GM03348 (cell line): ENCODE data around the gene UBE2C.
A peak's percentile ranks its signal among the peaks of the same experiment; 100 is the strongest.
"Not testable (repeated sequence)": the region's sequence is repeated elsewhere in the genome, so short reads cannot be mapped to it uniquely, and the experiment has no call there.

Experiments
- DNase-seq: peaks from one replicate; pipeline ENCODE4 v3.0.0; 2012; ENCODE audit warnings: low spot score

Gene UBE2C

DNA sequence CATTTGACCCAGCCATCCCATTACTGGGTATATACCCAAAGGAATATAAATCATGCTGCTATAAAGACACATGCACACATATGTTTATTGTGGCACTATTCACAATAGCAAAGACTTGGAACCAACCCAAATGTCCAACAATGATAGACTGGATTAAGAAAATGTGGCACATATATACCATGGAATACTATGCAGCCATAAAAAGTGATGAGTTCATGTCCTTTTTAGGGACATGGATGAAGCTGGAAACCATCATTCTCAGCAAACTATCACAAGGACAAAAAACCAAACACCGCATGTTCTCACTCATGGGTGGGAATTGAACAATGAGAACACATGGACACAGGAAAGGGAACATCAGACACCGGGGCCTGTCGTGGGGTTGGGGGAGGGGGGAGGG lies 14.5 kb upstream of the UBE2C start:
- not testable (repeated sequence) for DNase-seq

DNA sequence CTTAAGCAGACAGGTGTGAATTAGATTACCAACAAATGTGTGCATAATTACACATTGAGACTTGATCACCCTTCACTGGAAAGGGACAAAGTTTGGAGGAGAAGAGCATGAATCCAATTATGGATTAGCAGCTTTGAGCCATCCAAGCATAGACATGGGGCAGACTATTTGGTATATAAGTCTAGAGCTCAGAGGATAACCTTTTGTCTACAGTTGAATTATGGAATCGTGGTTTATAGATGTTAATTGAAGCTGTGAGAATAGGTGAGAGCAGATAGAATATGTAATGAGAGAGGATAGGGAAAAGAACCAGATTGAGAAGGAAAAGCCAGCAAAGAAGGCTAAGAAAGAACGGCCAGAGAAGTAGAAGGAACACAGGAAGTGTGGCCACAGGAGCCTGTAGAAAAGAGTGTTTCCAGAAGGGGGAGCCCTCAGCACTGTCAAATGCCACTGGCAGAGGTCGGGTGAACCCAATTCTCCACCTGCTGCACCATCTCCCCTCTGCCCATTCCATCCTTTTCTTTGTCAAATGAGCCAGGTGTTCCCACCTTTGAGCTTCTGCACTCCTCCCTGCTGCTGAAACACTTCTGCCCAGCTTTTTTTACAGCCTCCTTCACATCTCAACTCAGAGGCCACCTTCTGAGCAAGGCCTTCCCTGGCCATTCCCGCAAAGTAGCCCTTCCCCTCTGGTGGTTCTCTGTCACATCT lies 13.4 kb upstream of the UBE2C start:
- DNase-seq = peak; percentile 71

DNA sequence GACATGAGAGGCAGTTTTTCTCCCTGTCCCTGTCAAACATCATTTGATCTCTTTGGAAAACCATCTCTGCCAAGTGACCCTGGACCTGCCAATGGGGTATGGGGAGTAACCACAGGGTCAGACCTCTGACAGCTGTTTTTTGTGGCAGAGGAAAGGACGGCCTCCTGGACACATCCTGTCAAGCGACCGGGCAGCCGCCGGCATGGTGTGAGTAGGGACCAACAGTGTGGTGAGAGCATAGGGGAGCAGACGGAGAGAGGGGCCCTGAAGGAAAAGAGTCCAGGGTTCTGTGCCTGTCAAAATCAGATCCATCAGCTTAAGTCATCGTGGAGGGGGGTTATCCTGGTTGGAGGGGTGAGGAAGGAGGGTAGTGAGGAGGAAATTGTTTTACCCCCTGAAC lies 10.6 kb upstream of the UBE2C start:
- DNase-seq = no peak

DNA sequence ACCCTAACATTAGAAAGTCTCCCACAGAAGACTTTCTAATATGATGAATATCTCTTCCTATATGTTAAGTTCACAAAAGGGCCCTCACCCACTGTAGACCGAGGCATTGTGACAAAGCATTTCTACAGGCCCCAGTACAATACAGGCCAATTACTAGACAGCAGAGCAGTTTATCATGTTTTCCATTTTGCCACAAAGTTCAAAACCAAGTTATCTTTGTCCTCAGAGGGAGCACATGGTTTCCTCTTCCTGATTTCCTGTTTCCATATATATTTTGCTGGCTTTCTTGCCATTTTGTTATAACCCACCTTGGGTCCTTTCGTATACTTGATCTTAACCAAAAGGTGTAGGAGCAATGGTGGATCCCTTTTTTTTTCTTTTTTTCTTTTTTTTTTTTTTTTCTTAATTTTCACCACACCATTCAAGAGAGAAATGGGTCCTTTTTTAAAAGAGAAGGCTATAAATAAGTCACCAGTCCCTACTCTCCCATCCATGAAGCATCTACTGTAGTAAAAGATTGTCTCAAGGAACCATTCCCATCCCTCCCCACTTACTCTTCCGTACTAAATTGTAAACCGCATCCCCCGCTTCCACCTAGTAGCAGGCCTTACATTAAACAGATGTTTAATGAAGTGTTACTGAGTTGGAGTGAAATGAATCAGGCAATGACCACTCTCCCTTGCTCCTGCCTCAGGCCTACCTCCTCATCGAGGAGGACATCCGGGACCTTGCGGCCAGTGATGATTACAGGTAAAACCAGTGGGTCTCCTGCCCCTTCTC lies 2.1 kb upstream of the UBE2C start:
- DNase-seq = no peak

DNA sequence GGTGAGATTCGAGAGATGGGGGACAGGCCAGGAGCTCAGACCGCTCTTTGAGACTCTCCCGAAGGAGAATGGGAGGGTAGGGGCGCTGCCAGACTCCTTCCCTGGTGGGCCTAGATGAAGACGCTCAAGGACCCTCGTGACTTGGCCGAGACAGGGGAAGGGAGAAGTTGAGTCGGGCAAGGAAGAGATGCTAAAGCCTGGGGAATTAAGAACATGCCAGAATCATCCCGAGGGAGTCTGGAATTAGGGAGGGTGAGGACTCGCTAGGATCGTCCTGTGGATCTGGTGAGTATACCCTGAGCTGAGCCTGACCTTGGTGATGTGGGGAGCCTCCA lies 529 bp downstream of the UBE2C start:
- no peak for DNase-seq

DNA sequence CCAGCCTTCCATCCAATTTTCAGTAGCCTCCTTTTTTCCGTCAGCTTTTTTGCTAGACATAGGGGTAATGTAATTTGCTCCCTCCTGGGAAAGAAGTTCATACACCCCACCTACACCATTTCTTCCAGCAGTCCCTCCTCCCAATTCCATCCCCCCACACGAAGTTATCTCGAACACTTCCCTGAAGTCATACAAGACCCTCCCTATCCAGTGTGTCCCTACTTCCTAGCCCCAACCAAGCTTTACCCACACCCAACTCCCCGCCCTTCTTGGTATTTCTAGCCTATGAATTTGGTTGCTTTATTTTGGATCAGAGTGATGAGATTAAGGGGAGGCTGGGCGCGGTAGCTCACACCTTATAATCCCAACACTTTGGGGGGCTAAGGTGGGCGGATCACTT lies 1.0 kb downstream of the UBE2C start:
- no peak for DNase-seq

DNA sequence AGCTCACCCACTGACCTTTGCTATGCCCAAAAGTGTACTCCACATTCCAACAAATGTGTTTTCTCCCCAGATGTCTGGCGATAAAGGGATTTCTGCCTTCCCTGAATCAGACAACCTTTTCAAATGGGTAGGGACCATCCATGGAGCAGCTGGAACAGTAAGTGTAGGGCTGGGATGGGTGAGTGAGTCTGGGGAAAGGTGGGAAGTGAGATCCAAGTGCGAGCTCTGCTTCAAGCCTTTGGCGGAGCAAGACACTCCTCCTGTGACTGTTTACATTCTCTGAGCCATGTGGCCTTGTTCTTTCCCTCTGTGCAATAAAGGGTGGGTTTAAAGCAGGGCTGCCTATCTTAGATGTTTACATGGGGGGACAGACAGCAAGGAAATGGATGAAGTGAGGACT lies 1.9 kb downstream of the UBE2C start:
- DNase-seq = no peak

DNA sequence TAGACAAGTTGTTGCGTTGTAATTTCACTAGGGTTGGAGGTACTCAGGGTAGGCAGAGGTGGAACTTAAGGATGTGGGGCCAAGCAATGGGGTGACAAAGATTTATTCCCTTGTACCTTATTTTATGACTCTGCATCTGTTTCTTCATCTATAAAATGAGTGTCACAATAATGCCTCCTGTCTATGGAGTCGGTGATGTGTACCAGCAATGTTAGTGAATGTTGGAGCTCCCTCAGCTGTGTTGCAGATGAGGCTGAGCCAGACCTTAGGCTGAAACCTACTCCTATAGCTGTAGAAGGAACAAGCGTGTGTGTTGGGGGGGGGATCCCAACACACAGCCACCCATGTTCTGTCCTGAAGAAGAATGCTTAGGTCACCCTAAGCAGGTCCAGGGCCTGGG lies 4.5 kb downstream of the UBE2C start:
- DNase-seq = no peak

DNA sequence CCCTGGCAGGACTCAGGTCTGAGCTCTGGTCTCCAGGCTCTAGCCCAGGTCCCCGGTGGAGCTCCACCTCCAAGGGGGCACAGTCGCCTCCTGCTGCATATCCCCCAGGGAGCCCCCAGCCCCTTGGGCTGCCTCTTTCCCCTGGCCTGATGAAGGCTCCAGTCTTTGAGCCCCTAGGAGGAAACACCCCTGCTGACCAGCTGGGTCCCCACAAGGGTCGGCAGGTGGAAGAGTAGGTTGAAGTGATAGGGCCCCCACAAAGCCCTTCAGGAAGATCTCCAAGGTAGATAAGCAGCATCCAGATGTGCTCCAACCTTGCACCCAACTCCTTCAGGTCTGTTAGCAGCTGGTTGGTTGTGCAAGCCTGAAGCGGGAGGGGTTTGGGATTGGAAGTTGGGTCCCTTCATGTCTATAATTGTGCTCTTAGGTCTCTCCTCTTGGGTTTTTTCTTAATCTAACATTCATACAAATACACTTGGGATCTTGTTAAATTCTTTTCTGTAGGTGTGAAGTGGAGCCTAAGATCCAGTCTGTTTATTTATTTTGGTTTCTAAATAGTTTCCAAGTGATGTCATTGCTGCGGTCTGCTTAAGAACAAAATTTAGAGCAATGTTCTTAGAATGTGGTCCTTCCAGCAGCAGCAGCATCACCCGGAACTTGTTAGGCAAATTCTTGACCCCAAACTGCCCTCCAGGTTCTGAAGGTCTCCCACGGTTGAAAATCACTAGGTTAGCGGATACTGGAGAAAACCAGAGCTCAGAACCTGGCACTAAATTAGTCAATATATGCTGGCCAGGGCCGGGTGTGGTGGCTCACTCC lies 5.1 kb downstream of the UBE2C start:
- DNase-seq = peak; percentile 63

DNA sequence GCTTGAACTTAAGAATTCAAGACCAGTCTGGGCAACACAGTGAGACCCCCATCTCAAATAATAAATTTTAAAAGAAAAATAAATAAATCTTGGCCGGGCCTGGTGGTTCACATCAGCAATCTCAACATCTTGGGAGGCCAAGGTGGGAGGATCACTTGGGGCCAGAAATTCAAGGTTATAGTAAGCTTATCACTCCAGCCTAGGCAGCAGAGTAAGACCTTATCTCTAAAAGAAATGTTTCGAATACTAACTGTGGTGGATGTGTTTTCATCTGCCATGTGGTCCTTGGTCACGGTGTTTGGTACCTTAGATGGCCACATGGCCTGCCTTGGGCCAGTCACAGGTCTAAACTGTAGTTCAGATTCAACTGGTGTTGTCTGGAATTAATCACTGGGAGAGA lies 5.8 kb downstream of the UBE2C start:
- no peak for DNase-seq

DNA sequence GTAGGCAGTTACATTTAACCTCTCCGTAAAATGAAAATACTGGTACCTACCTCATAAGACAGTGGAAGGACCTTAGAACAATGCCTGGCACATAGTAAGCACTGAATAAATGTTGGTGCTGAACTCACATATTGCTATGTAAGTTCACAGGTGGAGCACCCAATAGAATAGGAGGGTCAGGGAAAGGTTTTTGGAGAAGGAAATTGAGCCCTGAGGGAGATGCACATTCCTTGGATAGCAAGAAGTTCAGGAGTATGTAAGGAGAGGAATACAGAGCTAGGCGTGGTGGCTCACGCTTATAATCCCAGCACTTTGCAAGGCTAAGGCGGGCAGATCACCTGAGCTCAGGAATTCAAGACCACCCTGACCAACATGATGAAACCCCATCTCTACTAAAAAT lies 7.0 kb downstream of the UBE2C start:
- no peak for DNase-seq

DNA sequence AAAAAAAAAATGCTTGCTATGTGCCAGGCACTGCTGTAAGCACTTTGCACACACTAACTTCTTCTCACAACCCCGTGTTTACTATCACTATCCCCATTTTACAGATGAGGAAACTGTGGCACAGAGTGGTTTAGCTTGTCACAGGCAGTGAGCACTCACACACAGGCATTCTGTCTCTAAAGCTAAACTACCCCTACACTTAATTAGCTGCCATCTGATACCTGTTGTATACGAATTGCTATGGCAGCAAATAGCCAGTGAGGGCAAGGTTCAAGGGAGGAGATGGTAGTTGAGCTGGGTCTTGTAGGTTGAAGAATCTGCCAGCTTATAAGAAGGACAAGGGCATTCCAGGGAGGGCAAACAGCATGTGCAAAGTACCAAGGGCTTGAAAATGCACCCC lies 9.5 kb downstream of the UBE2C start:
- no peak for DNase-seq

DNA sequence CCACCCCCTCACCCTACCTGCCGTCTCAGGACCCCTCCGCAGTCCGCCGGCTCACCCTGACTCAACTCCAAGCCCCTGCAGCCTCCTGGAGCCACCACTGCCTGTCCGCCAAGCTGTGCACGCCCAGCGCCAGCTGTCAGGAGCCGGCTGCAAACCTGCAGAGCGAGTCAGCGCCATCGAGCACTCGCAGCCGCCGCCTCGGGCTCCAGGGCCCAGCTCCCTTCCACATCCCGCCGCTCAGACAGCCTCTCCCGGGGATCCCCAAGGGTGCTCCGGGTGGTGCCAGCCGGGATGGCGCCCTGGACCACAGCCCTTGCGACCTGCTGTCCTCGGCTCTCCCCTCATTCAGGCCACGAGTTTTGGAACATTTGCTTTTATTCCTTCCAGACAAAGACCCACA lies 10.4 kb downstream of the UBE2C start:
- peak; percentile 54 for DNase-seq

DNA sequence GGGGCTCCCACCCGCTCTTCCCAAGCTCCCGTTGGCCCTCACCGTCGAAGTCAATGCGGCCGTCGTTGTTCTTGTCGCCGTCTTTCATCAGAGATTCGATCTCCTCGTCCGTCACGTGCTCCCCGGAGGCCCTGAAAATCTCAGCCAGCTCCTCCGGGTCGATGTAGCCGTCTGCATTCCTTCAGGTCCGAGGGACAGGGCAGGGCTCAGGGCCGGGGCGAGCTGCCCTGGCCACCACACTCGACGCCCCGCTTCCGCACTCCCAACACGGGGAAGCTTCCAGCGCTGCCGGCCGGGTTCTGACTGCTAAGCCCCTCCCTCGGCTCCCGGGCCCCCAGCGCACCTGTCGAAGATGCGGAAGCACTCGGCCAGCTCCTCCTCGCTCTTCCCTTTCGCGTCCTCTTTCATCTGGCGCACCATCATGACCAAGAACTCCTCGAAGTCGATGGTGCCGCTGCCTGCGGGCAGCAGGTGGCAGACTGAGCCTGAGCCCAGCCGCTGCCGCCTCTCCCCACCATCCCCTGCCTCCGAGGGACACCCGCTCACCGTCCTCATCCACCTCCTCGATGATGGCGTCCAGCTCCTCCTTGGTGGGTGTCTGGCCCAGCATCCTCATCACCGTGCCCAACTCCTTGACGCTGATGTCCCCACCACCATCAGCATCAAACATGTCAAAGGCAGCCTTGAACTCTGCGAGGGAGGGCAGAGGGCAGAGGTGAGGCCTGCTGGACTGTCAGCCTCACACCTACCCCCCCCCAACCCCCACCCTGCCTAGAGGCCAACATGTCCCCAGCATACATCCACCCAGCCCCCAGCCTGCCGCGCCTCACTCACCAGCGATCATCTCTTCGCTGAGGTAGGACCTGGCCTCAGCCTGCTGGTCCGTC lies 11.7 kb downstream of the UBE2C start:
- peak; percentile 50 for DNase-seq

DNA sequence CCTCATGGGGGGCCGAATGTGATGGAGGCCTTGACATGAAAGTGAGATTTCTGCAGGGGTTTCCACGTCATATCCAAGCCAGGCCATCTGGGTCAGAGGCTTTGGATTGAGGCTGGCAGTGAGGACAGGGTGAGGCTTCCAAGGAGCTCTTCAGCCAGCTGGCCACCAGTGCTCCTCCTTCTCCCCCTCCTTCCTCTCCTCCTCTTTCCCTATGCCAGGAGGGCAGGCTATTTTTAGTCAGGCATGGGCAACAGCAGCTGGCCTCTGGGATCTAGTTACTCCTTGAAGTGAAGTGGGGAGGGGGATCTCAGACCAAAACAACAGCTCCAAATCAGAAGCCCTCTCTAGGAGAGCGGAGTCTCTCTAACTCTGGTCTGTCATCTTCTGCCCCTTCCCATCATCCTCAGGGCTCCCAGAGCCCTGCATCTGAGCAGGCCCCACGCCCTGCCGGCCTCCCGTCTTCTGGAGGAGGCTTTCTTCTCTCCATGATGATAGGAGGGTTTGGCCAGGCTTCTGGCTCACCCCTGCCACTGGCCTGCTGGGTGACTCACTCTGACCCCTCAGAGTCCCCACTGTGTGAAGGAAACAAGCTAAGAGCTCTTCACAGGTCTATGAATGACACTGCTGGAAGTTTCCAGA lies 14.1 kb downstream of the UBE2C start:
- peak; percentile 54 for DNase-seq

DNA sequence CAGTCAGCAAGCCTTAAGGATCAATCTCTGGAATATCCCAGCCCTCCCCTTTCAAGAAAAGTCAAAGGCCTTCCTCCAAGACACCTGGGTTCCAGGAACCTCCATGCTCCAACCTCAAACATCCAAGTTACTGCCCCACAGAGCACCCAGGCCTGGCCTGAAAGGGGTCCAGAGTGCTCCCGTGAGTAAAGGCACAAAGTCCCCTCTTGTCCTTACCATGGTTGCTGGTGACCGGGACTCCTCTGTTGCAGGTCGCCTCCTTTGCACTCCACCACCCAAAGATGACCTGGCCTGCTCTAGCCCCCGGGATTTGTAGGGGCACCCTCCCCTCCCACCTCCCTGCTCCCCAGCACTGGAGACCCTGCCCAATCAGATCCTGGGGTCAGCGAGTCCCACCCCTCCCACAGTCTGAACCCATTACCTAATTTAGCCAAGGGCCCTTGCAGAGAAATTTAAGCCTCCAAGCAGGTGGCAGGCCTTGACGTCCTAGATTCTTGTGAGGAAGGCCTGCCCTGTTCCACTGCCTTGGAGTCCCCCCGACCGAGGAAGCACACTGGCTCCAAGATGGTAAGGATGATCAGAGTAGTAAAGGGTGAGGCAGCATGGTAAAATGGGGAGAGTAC lies 14.7 kb downstream of the UBE2C start, which contains the start of gene TNNC2:
Gene TNNC2, minus strand, starts transcription at position 283 of the 623 bp plus-strand sequence. Its CDS starts 64 bp downstream, at position 219.
- DNase-seq = no peak

DNA sequence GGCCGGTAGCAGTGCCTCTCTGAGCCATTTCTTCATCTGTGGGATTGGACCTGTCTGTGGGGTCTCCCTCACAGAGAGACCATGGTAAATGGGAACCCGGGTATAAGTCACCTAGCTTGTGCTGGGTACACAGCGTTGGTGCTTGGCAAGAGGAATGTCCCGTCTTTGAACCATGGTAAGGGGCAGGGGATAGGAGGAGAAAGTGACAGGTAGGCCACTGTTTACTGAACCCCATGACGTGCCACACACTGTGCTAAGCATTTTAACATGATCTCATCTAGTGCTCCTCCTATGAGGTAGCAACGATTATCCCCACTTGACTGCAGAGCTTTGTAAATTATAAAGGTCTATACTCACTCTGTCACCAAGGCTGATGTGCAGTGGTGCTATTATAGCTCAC lies 15.3 kb downstream of the UBE2C start:
- DNase-seq = no peak

DNA sequence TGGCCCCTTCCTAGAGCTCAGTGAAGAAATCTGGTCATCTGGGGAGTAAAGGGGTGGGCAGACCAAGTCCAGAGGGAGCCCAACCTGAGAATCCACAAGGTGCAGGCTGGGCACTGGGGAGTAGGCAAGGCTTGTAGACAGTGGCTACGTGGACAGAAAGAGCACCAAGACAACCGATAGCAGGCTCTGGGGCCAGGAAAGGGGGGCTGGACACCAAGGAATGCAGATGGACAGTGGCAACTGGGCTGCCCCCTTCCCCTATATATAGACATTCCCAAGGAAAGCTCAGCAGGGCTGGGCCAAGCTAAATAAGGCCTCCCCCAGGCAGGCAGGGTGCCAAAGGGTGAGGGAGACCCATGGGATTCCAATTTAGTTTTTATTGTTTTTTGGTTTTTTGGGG lies 16.1 kb downstream of the UBE2C start:
- no peak for DNase-seq

DNA sequence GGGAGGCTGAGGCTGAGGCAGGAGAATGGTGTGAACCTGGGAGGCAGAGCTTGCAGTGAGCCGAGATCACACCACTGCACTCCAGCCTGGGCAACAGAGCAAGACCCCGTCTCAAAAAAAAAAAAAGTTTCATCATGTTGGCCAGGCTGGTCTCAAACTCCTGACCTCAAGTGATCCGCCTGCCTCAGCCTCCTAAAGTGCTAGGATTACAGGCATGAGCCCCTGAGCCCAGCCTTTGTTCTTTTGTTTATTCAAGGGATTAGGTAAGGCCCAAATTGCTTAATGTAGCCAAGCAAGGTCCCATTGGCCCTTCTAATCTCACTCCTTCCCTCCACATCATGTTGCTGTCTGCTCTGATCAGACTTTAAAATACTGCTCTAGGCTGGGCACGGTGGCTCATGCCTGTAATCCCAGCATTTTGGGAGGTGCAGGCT lies 17.2 kb downstream of the UBE2C start:
- DNase-seq = not testable (repeated sequence)

DNA sequence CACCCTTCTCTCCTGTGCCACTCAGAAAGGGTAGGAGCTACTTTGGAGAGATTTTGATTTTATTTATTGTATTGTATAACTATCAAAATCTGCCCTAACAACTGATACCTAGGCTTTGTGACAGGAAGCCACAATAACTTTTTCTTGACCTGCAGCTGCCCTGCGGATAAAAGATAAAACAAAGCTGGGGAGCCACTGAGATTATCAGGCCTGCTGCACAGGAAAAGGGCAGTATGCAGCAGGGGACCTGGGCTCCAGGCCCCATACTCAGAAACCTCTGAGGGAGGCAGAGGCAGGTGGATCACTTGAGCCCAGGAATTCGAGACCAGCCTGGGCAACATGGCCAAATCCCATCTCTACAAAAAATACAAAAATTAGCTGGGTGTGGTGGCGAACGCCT lies 20.2 kb downstream of the UBE2C start:
- DNase-seq = no peak
